ENCODE results near the gene MAPK8IP1.

Gene MAPK8IP1

GRCh38 chr11:45913514-45913913 lies 28.1 kb downstream of the MAPK8IP1 start:
- no peak for DNase-seq

DNA sequence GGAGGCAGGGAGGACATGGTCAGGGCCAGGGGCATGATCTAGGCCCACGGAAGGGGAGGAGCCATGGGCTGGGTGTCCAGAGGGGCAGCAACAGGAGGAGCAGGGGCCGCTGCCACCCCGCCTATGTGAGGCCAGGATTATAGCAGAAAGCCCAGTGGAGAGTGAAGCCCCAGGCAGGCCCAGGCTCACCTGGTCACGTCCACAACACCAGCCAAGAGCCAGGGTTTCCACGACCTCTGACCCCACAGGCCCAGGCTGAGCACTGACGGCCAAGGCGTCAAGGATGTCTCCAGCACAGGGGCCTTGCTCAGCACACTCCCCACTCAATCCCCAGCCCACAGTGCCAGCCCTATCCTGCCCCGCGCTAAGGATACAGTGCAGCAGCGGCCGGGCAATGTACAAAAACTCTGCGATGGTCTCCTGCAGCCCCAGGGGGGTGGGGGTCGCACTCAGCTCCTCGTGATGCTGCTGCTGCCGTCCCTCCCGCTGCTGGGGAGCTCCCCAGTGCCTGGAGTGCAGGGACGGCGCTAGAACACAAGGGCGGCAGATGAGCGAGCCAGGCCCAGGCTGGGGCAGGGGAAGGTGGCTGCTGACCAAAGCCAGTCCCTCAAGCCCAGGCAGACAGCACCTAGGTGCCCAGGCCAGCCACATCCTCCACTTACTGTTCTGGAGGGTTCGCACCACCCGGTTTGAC lies 28.6 kb downstream of the MAPK8IP1 start:
- no peak for DNase-seq

DNA sequence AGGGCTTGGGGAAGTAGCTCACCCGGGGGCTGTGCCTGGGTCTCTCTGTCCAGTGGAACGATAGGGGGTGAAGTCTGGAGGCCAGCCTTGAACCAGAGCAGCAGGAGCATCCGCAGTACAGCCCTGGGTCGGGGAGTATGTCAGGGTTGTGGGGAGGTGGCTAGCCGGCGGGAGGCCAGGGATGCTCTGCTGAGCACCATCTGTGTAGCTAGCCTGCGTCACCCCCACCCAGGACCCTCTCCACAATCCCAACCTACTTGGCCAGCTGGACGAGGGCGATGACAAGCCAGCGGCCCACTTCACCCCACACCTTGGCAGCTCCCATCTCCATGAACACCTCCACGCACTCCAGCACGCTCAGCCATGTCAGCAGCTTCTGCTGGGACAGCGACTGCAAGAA lies 30.0 kb downstream of the MAPK8IP1 start:
- no peak for DNase-seq

DNA sequence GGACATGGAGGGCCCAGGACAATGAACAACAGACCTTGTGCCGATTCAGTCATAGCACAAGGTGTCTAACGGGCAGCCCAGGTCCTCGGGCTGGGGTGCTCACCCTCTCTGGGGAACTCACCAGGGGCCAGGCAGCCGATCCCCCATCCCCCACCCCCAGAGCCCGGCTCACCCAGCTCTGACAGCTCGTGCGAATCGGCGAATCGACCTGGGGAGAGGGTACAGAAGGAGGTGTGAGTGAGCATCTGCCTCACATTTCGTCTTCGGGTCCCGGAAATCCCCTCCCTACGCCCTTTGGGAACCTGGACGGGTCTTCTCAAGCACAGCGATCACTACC lies 31.8 kb downstream of the MAPK8IP1 start:
- DNase-seq, result no peak

DNA sequence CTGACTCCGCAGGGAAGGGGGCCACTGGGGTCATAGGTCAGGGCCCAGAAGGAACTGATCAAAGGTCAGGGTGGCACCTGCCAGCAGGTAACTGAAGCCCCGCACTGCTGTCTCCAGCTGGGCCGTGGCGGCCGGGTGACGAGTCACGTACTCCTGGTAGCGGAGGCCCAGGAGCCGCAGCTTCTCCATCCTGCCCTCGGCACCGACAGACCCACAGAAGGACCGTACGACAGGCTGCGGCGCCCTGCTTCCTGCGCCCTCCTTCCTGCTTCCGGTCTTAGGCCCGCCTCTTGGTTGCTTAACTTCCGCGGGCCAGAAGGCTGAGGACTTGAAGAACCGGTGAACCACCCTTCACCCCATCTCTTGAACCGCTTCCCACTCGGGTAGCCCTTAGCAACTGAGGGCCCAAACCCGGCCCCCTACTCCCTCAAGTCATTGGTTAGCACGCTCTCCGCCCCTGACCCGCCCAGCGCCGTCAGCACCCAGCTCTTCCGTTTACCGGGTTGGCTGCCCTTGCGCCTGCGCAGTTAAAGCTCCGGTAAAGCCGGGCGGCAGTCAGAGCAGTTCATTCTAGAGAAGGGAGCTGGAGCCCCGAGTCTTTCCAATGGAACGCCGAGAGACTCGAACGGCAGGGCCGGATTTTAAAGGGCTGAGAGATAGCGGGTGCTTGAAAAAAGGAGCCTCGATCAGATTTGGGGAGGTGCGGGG lies 32.3 kb downstream of the MAPK8IP1 start, which contains the start of gene PEX16:
TSS of gene PEX16 (minus strand) at position 255 of the 708 bp plus-strand sequence. CDS start at position 189, 66 bp downstream.
- DNase-seq, result peak; percentile 94

- peak; percentile 65 for DNase-seq
Measured at GRCh38 chr11:45918331-45918941, 33.0 kb downstream of the MAPK8IP1 start.

- no peak for DNase-seq
Measured at GRCh38 chr11:45918962-45919675, 33.7 kb downstream of the MAPK8IP1 start.

GRCh38 chr11:45919806-45920530 lies 34.5 kb downstream of the MAPK8IP1 start:
- no peak for DNase-seq

GRCh38 chr11:45920531-45921477 lies 35.4 kb downstream of the MAPK8IP1 start:
- no peak for DNase-seq

DNA sequence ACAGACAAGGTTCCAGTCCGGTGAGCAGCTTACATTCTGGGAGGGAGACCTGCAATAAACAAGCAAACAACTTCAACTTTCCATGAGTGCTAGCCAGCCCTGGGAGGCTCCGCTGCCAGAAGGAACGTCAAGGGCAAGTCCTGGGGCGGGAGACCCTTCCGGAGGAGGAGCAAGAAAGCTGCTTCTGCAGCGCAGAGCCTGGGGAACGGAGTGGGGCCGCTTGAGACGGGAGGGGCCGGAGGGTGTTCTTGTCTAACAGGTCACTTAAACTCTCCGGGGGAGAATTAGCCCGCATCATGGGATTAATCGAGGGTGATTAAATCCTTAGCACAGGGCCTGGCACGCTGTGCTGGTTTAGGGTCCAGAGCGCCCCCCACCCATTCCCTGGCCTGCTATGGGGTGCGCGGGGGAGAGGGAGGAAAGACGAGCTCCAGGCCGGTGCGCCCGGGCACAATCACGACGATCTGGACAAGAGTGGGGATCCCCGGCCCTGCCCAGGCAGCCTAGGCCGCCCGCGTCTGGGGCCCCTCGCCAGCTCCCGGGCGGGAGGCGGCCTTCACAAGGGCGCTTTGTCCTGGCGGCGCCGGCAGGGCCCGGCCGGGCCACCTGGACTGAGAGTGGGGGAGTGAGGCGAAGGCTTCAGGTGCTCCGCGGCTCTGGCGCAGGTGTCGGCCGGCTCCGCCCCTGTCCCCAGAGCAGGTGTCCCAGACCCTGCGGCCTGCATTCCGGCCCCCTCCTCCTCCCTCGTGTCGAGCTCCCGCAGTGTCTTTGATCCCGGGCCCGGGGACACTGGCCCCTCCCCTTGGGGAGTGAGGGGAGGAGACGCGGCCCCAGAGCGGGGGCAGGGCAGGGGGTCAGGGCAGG lies 36.3 kb downstream of the MAPK8IP1 start:
- peak; percentile 67 for DNase-seq

- peak; percentile 59 for DNase-seq
Measured at GRCh38 chr11:45922425-45923082, 37.1 kb downstream of the MAPK8IP1 start, which contains the start of gene LARGE2. Gene LARGE2 (plus strand): TSS chr11:45922656. CDS start chr11:45922883, 227 bp downstream.

GRCh38 chr11:45924036-45924915 lies 38.8 kb downstream of the MAPK8IP1 start:
- no peak for DNase-seq

DNA sequence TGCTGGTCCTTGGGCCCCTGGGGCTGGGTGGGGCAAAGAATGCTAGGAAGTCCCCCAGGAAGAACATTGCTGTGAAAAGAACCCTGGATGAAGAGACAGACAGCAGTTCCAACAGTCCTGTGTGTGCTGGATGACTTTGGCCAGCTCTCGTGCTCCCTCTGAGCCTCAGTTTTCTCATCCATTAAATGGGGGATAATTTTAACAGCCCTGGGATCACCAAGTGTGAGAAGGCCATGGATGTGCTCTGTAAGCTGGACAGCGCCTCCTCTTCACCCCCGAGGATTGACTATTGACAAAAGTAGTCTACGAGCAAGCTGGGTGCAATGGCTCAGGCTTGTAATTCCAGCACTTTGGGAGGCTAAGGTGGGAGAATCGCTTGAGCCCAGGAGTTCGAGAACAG lies 39.5 kb downstream of the MAPK8IP1 start:
- no peak for DNase-seq

DNA sequence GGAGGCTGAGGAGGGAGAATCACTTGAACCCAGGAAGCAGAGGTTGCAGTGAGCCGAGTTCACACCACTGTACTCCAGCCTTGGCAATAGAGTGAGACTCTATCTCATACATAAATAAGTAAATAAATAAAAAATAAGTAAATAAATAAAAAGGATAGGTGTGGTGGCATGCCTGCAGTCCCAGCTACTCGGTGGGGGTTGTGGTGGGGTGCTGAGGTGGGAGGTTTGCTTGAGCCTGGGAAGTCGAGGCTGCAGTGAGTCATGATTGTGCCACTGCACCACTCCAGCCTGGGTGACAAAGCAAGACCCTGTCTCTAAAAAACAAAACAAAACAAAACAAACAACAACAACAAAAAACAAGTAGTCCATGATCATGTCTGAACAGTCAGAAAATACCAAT lies 40.1 kb downstream of the MAPK8IP1 start:
- DNase-seq, result no peak

GRCh38 chr11:45926001-45926401 lies 40.5 kb downstream of the MAPK8IP1 start:
- no peak for DNase-seq

DNA sequence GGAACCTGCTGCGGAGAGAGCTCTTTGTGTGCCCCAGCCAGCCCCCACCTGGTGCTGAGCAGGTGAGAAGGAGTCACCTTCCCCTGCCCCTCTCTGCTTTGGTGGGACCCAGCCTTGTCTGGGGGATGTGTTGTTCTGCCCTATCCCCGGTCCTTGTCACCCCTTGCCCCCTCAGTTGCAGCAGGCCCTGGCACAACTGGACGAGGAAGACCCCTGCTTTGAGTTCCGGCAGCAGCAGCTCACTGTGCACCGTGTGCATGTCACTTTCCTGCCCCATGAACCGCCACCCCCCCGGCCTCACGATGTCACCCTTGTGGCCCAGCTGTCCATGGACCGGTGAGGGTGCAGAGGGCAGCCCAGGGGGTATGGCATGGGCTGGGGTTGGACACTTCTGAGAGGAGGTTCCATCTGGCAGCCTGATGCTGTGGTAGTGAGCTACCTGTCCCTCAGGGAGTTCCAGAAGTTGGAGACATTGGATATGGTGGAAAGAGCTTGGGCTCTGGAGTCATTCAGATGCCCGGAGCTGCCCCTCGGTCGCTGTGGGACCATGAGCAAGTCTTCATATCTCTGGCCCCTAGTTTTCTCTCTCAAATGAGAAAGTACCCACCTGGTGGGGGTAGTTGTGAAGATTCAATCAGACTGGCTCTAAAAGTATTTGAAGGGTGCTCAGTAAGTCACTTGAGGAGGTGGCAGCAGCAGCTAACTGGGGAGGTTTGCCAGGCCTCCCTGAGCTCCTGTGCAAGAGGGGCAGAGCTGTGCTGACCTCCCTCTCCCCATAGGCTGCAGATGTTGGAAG lies 41.3 kb downstream of the MAPK8IP1 start:
- no peak for DNase-seq

GRCh38 chr11:45927332-45927683 lies 41.9 kb downstream of the MAPK8IP1 start:
- no peak for DNase-seq

Measured in NCI-H2171 (cell line).